Non-pigmented ciliary epithelial cell (primary cell): ENCODE data around the gene COA8.
"Not testable (repeated sequence)": the region's sequence is repeated elsewhere in the genome, so short reads cannot be mapped to it uniquely, and the experiment has no call there.

Source experiments
- DNase-seq: peaks from one replicate; pipeline ENCODE4 v3.0.0-alpha.2; 2010; ENCODE audit warnings: low read depth

The COA8 gene

DNA sequence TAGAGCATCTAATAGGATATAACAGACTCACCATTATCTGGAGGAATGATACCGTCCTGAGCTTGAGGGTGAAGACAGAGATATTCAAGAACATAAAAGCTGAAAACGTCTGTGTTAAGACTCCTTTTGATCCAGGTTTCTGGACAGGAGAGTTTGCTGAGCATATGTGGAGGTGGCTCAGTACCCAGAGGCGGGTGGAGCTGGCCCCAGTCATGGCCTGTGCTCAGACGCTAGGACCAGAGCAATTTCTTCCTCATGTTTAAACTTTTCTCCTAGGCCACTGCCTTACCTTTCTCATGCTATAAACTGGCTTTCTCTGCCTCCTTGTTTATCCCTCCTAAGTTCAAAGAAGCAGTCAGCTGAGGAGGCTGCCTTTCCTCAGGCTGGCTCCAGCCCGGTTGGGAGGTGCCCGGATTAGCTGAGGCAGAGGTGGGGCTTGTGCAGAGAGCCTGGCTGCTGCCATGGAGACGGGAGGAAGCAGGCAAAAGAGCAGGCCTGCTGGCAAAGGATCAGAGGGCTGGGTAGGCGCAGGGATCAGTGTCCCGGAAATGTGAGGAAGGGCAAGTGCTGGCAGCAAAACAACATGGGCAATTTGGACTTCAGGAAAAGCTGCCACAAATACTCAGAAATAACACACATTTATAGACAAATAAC lies 13.7 kb downstream of the COA8 start:
- DNase-seq, result peak; percentile 27

GRCh38 chr14:103578401-103579075 lies 15.8 kb downstream of the COA8 start:
- DNase-seq, result no peak

GRCh38 chr14:103581206-103581605 lies 18.4 kb downstream of the COA8 start:
- DNase-seq, result no peak

- DNase-seq, result no peak
Measured at GRCh38 chr14:103581954-103582703, 19.4 kb downstream of the COA8 start.

DNA sequence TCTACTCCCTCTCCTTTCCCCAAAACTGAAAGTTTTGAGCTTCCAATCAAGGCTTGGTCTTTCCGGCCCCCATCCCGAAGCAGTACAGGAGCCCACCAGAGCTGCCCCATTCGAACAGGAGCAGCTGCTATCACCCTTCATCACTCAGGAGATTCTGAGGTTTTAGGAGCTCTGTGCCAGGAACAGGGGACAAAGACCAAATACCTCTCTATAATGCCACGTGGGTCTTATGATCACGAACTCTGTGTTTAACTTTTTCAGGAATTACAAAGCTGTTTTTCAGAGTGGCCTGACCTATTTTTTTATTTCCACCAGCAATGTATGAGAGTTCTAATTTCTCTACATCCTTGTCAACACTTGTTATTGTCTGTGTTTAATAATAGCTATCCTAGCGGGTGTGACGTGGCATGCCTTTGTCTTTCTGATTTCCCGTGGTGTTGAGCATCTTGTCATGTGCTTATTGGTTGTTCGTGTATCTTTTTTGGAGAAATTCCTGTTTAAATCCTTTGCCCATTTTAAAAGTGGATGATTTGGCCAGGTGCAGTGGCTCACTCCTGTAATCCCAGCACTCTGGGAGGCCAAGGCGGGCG lies 21.7 kb downstream of the COA8 start:
- DNase-seq, result no peak

GRCh38 chr14:103593577-103593976 lies 30.8 kb downstream of the COA8 start:
- no peak for DNase-seq

- peak; percentile 55 for DNase-seq
Measured at GRCh38 chr14:103594265-103594664, 31.5 kb downstream of the COA8 start.

GRCh38 chr14:103597623-103598377 lies 35.0 kb downstream of the COA8 start:
- peak; percentile 82 for DNase-seq

GRCh38 chr14:103600503-103600902 lies 37.7 kb downstream of the COA8 start:
- DNase-seq, result no peak

DNA sequence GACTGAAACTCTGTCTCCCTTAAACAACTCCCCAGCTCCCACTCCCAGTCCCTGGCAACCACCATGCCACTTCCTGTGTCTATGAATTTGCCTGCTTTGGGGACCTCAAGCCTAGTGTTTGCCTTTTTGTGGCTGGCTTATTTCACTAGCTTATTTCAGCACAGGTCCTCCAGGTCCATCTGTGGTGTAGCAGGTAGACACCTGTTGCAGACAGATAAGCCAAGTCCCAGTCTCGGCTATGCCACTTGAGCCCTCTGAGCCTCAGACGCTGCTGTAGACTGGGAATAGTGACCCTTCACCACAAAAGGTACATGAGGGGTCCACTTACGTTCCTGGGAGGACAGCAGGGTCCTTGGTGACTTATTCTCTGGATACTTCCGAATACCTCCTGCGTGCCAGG lies 41.9 kb downstream of the COA8 start:
- no peak for DNase-seq

- DNase-seq, result peak; percentile 48
Measured at GRCh38 chr14:103606963-103607668, 44.4 kb downstream of the COA8 start.

DNA sequence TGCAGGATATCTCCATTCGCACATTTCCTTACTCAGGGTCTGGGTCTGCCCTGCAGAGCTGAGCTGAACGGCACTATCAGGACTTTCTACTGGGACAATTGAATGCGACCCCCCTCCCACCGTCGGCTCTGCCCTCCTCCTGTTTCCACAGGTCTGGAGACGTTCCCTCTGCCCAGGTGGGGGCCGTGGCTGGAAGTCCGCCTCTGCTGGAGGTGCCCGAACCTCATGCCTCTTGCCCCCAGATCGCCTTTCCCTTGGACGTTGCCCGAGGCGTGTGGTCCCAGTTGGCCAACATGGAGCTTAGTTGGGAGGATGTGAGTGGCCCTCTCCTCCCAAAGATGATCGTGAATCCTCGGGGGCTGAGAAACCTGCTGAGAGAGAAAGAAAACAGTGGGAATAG lies 45.1 kb downstream of the COA8 start:
- no peak for DNase-seq

DNA sequence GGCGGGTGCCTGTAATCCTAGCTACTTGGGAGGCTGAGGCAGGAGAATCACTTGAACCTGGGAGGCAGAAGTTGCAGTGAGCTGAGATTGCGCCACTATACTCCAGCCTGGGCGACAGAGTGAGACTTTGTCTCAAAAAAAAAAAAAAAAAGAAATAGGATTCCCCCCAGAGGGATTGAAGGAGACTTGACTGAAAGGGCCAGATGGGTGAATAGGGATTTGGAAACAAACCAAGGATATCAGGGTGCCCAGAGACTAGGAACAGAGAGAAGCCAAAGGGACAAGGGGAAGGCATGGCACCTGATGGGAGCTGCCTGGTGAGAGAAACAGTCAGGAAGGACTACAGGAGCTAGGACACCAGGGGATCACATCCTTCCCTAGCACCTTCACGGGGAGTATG lies 46.3 kb downstream of the COA8 start:
- not testable (repeated sequence) for DNase-seq

DNA sequence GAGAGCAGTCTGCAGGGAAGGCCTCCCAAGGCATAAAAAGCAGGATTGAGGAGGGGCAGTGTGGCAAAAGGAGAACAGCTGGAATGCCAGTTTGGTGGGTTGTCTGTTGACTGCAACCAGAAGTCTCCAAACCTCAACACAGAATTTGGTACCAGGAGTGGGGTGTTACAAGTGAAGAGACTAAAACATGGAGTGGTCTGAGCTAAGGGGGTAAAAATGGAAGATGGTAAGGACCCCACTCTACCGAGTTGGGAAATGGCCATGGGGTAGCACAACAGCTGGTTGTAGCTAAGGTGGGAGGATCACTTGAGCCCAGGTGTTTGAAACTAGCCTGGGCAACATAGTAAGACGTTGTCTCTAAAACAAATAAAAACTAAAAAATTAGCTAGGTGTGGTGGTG lies 48.5 kb downstream of the COA8 start:
- no peak for DNase-seq

DNA sequence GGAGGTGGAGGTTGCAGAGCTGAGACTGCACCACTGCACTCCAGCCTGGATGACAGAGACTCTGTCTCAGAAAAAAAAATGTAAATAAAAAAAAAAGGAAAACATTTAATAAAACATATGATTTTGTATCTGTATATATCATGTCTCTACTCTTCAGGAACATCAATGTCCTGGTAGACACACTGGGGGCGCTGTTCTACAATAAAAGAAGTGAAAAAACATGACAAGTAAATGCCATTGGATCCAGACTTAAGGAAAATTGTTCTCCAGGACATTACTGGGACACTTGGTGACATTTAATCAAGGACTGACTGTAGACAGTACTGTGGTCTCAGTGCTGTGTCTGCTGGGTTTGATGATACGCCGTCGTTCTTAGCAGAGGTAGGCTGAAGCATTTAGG lies 50.8 kb downstream of the COA8 start:
- no peak for DNase-seq

DNA sequence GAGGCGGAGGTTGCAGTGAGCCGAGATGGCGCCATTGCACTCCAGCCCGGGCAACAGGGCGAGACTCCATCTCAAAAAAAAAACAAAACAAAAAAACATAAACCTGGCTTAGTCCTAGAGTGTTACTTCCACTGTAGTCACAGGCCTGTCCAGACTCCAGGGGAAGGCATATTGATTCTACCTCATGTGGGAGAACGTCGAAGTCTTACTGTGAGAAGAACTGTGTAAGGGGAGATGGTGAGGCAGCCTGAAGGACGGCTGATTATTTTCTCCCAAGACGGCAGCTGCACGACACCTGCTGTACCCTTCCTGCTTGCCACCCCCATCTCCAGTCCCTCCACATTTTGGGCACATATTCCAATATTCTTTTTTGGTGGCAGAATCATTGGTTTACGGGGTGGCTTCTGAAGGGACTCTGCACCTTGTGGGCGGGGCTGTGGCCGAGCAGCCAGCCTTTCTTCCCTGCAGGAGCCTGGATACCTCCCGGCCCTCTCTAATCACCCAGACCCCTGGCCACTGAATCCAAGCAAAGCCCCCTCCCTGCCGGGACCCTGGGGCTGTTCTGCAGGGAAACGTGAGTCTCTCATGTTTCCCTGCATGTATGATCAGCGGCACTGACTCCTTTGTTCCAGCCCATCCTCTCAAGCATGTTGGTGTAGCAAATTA lies 54.0 kb downstream of the COA8 start:
- DNase-seq, result no peak

DNA sequence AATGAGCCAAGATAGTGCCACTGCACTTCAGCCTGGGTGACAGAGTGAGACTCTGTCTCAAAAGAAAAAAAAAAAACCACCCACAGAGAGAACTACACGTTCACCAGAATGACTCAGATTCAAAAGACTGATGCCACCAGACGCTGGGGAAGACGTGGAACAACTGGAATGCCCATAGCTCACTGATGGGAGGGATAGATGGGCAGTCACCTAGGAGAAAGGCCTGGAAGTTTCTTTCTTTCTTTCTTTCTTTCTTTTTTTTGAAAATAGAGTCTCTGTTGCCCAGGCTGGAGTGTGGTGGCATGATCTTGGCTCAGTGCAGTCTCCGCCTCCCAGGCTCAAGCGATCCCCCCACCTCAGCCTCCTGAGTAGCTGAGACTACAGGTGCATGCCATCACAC lies 56.3 kb downstream of the COA8 start:
- no peak for DNase-seq

DNA sequence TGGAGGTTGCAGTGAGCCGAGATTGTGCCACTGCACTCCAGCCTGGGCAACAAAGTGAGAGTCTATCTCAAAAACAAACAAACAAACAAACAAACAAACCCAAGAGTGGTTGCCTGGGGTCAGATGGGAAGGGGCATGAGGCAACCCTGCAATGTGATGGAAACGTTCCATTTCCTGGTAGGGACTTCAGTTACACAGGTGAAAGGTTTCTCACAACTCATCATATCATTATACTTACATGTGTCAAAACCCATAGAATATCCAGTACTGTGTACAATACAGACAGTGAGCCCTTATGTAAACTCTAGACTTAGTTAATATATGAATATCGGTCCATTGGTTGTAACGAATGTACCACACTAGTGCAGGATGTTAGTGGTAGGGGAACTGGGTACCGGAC lies 59.1 kb downstream of the COA8 start:
- no peak for DNase-seq

- no peak for DNase-seq
Measured at GRCh38 chr14:103623308-103623707, 60.5 kb downstream of the COA8 start.

DNA sequence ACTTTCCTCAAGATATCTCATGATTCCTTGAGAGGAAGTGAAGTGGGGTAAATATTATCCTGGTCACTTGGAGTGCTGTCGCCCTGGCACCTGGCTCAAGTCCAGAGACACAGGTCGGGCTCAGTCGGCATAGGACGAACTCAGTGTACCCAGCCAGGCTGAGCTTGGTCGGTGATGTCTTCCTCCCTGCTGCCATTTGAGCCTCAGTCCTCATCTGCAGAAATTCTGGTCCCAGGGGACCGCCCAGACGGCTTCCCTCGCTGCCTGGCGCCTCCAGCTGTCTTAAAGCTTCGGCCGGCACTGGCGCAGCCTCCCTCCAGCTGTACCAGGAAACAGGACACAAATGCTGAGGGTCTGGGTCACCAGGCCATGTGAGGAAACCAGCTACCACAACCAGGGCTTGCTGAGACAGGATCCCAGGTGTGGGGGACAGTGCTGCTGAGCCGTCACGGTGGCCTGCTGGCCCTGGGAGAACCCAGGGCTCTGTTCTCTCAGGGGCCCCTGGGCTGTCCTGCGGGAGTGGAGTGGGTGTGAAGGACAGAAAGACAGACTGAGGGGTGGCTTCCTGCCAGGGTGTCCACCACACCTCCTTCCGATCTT lies 61.2 kb downstream of the COA8 start:
- no peak for DNase-seq

- no peak for DNase-seq
Measured at GRCh38 chr14:103624860-103625259, 62.1 kb downstream of the COA8 start.
